Fibroblast of lung (primary cell): Measurements from ENCODE around the gene ERICH6B.

ENCODE experiments used
- CTCF ChIP-seq, 2 donors: IDR thresholded peaks in 1 of 2; conservative IDR thresholded peaks in 1 of 2; 1 replicate in 1 of 2; 2 replicates in 1 of 2; pipeline ENCODE4 v1.5.1; 2011 to 2012; ENCODE audit warnings: low read length in 2 of 2, control low read depth in 1 of 2, inconsistent platforms in 1 of 2, low read depth in 1 of 2, mild to moderate bottlenecking in 1 of 2
- EZH2 ChIP-seq: IDR thresholded peaks from 2 replicates; pipeline ENCODE4 v1.5.1; 2012; ENCODE audit warnings: low read length, control low read depth, mild to moderate bottlenecking; ENCODE audit errors: missing control alignments

- no peak for TF ChIP-seq CTCF (conservative IDR thresholded peaks at IDR 0.05 in 1 of 2, IDR thresholded peaks at IDR 0.05 in 1 of 2; ENCODE audit: low read depth in 1 of 2, low read length in 2 of 2)
- no peak for TF ChIP-seq EZH2
These were observed 123.0 kb downstream of the ERICH6B start for GRCh38 chr13:45492538-45492937.
